Fibroblast of lung (primary cell): ENCODE measurements around the gene GABBR2. TPM values are rescaled to one million over a fixed set of nuclear protein-coding genes. Genes with fewer than 3 reads are reported as not detected.
A peak's percentile ranks its signal among the peaks of the same experiment; 100 is the strongest.

Experiments
- DNase-seq, 2 donors: peaks; one replicate each; pipeline versions ENCODE4 v3.0.0 to v3.0.0-alpha.2; 2010; ENCODE audit warnings: low read depth in 2 of 2
- H2AFZ ChIP-seq: 2 replicates; pipeline ENCODE4 v1.5.1; 2012; ENCODE audit warnings: low read length, control low read depth, inconsistent platforms
- H3K27ac ChIP-seq: 2 replicates; pipeline ENCODE4 v1.5.1; 2011; ENCODE audit warnings: low read length, control low read depth; ENCODE audit not compliant: insufficient read depth
- H3K27me3 ChIP-seq: 2 replicates; pipeline ENCODE4 v1.5.1; 2011; ENCODE audit warnings: mild to moderate bottlenecking, low read length; ENCODE audit not compliant: control insufficient read depth, insufficient read depth
- H3K36me3 ChIP-seq: 2 replicates; pipeline ENCODE4 v1.5.1; 2011; ENCODE audit warnings: low read length; ENCODE audit not compliant: control insufficient read depth, insufficient read depth
- H3K4me1 ChIP-seq: 2 replicates; pipeline ENCODE4 v1.5.1; 2011; ENCODE audit warnings: low read length; ENCODE audit not compliant: control insufficient read depth, insufficient read depth; ENCODE audit errors: extremely low read depth
- H3K4me2 ChIP-seq: 2 replicates; pipeline ENCODE4 v1.5.1; 2011; ENCODE audit warnings: low read length, control low read depth; ENCODE audit not compliant: insufficient read depth; ENCODE audit errors: extremely low read depth
- H3K4me3 ChIP-seq, 4 experiments: fragments of 200-600 bp in 1 of 4; sonication (generic) in 1 of 4; replicated peaks in 1 of 4; 2 replicates each; pipeline ENCODE4 v1.5.1; 2011 to 2016; ENCODE audit warnings: low read length in 4 of 4, low read depth in 3 of 4, mild to moderate bottlenecking in 3 of 4, control low read depth in 2 of 4, inconsistent platforms in 1 of 4, mixed read lengths in 1 of 4; ENCODE audit not compliant: insufficient read depth in 1 of 4; ENCODE audit errors: control extremely low read depth in 1 of 4
- H3K79me2 ChIP-seq: 2 replicates; pipeline ENCODE4 v1.5.1; 2012; ENCODE audit warnings: mild to moderate bottlenecking, low read length, inconsistent platforms; ENCODE audit not compliant: control insufficient read depth, insufficient read depth
- H3K9ac ChIP-seq: 2 replicates; pipeline ENCODE4 v1.5.1; 2011; ENCODE audit warnings: mild to moderate bottlenecking, low read length, control low read depth; ENCODE audit not compliant: insufficient read depth
- H3K9me3 ChIP-seq: 2 replicates; pipeline ENCODE4 v1.5.1; 2012; ENCODE audit warnings: low read depth, low read length; ENCODE audit not compliant: control insufficient read depth, insufficient read depth
- H4K20me1 ChIP-seq: 2 replicates; pipeline ENCODE4 v1.5.1; 2011; ENCODE audit warnings: low read length; ENCODE audit not compliant: control insufficient read depth, insufficient read depth; ENCODE audit errors: extremely low read depth
- EZH2 ChIP-seq: IDR thresholded peaks from 2 replicates; pipeline ENCODE4 v1.5.1; 2012; ENCODE audit warnings: low read length, control low read depth, mild to moderate bottlenecking; ENCODE audit errors: missing control alignments
- polyA plus RNA-seq, 2 donors: library from polyadenylated mRNA; depleted of rRNA in 1 of 2; stranded (reverse) in 1 of 2; unstranded in 1 of 2; fragments of >200 nt; gene quantifications; 2 replicates each; pipeline ENCODE4 v1.2.1, GENCODE V29; 2011 to 2012; ENCODE audit warnings: missing spikeins in 1 of 2
- total RNA-seq: library from RNA; depleted of rRNA; stranded (reverse); fragments of >200 nt; gene quantifications from 2 replicates; pipeline ENCODE4 v1.2.1, GENCODE V29; 2014
- TF ChIP-seq, protein P1 (sequence below), 2 donors: IDR thresholded peaks in 1 of 2; conservative IDR thresholded peaks in 1 of 2; 1 replicate in 1 of 2; 2 replicates in 1 of 2; pipeline ENCODE4 v1.5.1; 2011 to 2012; ENCODE audit warnings: low read length in 2 of 2, control low read depth in 1 of 2, inconsistent platforms in 1 of 2, low read depth in 1 of 2, mild to moderate bottlenecking in 1 of 2

The GABBR2 gene
- total and polyA plus RNA-seq, 2 donors (not counting 1 experiment from before 2014, with no cell fraction given) = 0.32 to 0.33 TPM

DNA sequence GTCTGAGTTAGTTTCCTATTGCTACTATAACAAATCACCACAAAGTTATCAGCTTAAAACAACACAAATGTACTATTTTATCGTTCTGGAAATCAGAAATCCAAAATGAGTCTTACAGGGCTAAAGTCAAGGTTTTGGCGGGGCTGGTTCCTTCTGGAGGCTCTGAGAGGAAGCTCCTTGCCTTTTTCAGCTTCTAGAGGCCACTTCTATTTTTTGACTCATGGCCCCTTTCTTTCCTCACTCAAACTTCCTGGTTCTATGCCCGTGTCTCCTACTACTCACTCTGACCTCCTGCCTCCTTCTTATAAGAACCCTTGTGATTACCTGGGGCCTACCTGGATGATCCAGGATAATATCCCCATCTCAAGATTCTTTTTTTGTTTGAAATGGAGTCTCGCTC lies 48.2 kb downstream of the GABBR2 start:
- Histone ChIP-seq H3K9ac (no peak overlapping the region), H3K4me1 (no peaks in the 10 kb centered on the region), H3K4me2 (no peak overlapping the region), H3K9me3 (no peaks in the 10 kb centered on the region), H3K27me3 (no peaks in the 10 kb centered on the region), H3K27ac (no peak overlapping the region), H3K79me2 (no peaks in the 10 kb centered on the region), H3K36me3 (no peaks in the 10 kb centered on the region), H4K20me1 (no peaks in the 10 kb centered on the region), H3K4me3 (no peak overlapping the region), H2AFZ (no peak overlapping the region)
- TF ChIP-seq, protein P1, sequence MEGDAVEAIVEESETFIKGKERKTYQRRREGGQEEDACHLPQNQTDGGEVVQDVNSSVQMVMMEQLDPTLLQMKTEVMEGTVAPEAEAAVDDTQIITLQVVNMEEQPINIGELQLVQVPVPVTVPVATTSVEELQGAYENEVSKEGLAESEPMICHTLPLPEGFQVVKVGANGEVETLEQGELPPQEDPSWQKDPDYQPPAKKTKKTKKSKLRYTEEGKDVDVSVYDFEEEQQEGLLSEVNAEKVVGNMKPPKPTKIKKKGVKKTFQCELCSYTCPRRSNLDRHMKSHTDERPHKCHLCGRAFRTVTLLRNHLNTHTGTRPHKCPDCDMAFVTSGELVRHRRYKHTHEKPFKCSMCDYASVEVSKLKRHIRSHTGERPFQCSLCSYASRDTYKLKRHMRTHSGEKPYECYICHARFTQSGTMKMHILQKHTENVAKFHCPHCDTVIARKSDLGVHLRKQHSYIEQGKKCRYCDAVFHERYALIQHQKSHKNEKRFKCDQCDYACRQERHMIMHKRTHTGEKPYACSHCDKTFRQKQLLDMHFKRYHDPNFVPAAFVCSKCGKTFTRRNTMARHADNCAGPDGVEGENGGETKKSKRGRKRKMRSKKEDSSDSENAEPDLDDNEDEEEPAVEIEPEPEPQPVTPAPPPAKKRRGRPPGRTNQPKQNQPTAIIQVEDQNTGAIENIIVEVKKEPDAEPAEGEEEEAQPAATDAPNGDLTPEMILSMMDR (conservative IDR thresholded peaks at IDR 0.05 in 1 of 2, IDR thresholded peaks at IDR 0.05 in 1 of 2; ENCODE audit: low read depth in 1 of 2, low read length in 2 of 2) = no peak
- TF ChIP-seq EZH2 = no peak
- no peak for DNase-seq

DNA sequence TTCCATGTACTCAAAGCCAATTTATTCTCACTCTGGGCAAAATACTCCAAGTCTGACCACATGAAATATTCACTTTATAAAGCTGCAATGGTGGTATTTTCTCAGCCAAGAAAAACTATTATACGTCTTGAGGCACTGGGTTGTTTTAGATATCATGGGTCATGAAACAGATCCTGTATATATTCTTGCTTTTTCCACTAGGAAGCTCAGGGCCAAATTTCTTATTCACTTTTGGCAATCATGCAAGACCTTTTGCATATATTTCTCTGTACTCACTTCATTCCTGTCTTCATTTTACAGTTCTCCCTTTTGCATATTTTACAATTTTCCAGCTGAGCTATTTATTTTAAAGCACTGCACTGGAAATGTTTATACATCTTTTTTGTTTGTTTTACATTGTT lies 49.8 kb downstream of the GABBR2 start:
- H3K9ac ChIP-seq = no peak overlapping the region
- no peak overlapping the region for H3K27ac ChIP-seq
- H3K4me1 ChIP-seq = peaks cover under 1% of the 10 kb centered on the region
- H3K4me3 ChIP-seq = no peak overlapping the region
- no peaks in the 10 kb centered on the region for H3K27me3 ChIP-seq
- H3K36me3 ChIP-seq = no peaks in the 10 kb centered on the region
- no peak overlapping the region for H2AFZ ChIP-seq
- no peaks in the 10 kb centered on the region for H3K79me2 ChIP-seq
- no peak for TF ChIP-seq EZH2
- TF ChIP-seq, protein P1 (conservative IDR thresholded peaks at IDR 0.05 in 1 of 2, IDR thresholded peaks at IDR 0.05 in 1 of 2; ENCODE audit: low read depth in 1 of 2, low read length in 2 of 2) = no peak
- H3K4me2 ChIP-seq = no peak overlapping the region
- H3K9me3 ChIP-seq = no peaks in the 10 kb centered on the region
- peak; percentile 90 for DNase-seq
- no peaks in the 10 kb centered on the region for H4K20me1 ChIP-seq

DNA sequence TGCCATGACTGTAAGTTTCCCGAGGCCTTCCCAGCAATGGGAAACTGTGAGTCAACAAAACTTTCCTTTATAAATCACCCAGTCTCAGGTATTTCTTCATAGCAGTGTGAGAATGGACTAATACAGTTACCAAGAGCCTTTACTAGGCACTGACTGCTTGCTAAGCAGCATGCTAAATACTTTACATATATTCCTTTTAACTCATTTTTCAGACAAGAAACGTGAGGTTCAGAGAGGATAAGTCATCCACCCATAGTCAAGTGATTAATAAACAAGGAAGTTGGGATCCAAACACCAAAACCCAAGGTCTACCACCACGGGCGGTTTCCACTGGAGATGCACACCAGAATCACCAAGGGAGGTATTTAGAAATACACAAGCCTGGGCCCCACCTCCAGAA lies 50.8 kb downstream of the GABBR2 start:
- peaks cover 5% of the 10 kb centered on the region for H3K4me1 ChIP-seq
- no peaks in the 10 kb centered on the region for H3K9me3 ChIP-seq
- no peaks in the 10 kb centered on the region for H4K20me1 ChIP-seq
- no peak overlapping the region for H3K4me2 ChIP-seq
- no peak overlapping the region for H3K9ac ChIP-seq
- H3K4me3 ChIP-seq = no peak overlapping the region
- H3K27ac ChIP-seq = peak overlapping the region; percentile 12
- H3K79me2 ChIP-seq = no peaks in the 10 kb centered on the region
- no peaks in the 10 kb centered on the region for H3K36me3 ChIP-seq
- TF ChIP-seq, protein P1 (conservative IDR thresholded peaks at IDR 0.05 in 1 of 2, IDR thresholded peaks at IDR 0.05 in 1 of 2; ENCODE audit: low read depth in 1 of 2, low read length in 2 of 2) = no peak
- no peak for TF ChIP-seq EZH2
- no peaks in the 10 kb centered on the region for H3K27me3 ChIP-seq
- DNase-seq = peak; percentile 18 to 84
- no peak overlapping the region for H2AFZ ChIP-seq
